A549 (cell line): ENCODE measurements around the gene TCERG1L. TPM values are rescaled to one million over a fixed set of nuclear protein-coding genes. Genes with fewer than 3 reads are reported as not detected.

Experiments
- ATAC-seq, 2 experiments: fragments of 200-7000 bp in 1 of 2; fragments of >200 bp in 1 of 2; cut with Nextera tagmentation in 1 of 2; cut with Tn5 transposase in 1 of 2; 3 replicates each; pipeline versions ENCODE4 v1.8.0 to v1.9.1; 2018 to 2020; ENCODE audit warnings: mild to moderate bottlenecking in 1 of 2, moderate library complexity in 1 of 2
- CTCF ChIA-PET: fragments of 300-600 bp; sonication (Branson Sonifier 250); formaldehyde crosslinking; extraction: SDS; loops from one replicate; lab custom pipeline; 2021; ENCODE audit warnings: antibody characterized with exemption, inconsistent platforms; lab: Yijun Ruan, JAX
- POLR2A ChIA-PET: fragments of 350-600 bp; formaldehyde crosslinking; extraction: SDS; loops from one replicate; lab custom pipeline; 2021; ENCODE audit warnings: antibody characterized with exemption, inconsistent platforms; lab: Yijun Ruan, JAX
- DNase-seq, 2 experiments: peaks; one replicate each; pipeline versions ENCODE4 v3.0.0 to v3.0.0-alpha.2; 2011 to 2016; ENCODE audit warnings: low read depth in 1 of 2, low spot score in 1 of 2
- FAIRE-seq: peaks from 2 replicates; lab custom pipeline; 2011; peaks lifted over from hg19 to GRCh38; lab: Jason Lieb, UNC
- H3K27ac ChIP-seq, 2 experiments: fragments of >200 bp; sonication (Bioruptor Twin); formaldehyde crosslinking; 3 replicates each; pipeline ENCODE4 v1.5.1; 2016 to 2017
- H3K4me1 ChIP-seq: fragments of >200 bp; sonication (Bioruptor Twin); formaldehyde crosslinking; 3 replicates; pipeline ENCODE4 v1.6.1; 2016
- H3K4me2 ChIP-seq: fragments of >200 bp; sonication (Bioruptor Twin); formaldehyde crosslinking; 3 replicates; pipeline ENCODE4 v1.6.1; 2016
- H3K4me3 ChIP-seq: fragments of >200 bp; sonication (Bioruptor Twin); formaldehyde crosslinking; 3 replicates; pipeline ENCODE4 v1.5.1; 2016
- H3K9me3 ChIP-seq: fragments of >200 bp; sonication (Bioruptor Twin); formaldehyde crosslinking; 3 replicates; pipeline ENCODE4 v1.6.1; 2016
- CBX8 ChIP-seq: fragments of 200-600 bp; sonication (generic); IDR thresholded peaks from 2 replicates; pipeline ENCODE4 v1.6.1; 2016
- CEBPB ChIP-seq, 2 experiments: fragments of >200 bp in 1 of 2; sonication (Bioruptor Twin) in 1 of 2; formaldehyde crosslinking in 1 of 2; IDR thresholded peaks; 2 replicates each; pipeline ENCODE4 v1.6.1; 2012 to 2016
- CHD4 ChIP-seq: fragments of 200-600 bp; sonication (generic); IDR thresholded peaks from 2 replicates; pipeline ENCODE4 v1.6.1; 2016; ENCODE audit warnings: antibody characterized with exemption, mild to moderate bottlenecking, borderline replicate concordance
- ESRRA ChIP-seq: fragments of 150-350 bp; IDR thresholded peaks from 2 replicates; pipeline ENCODE4 v1.6.1; 2014; ENCODE audit warnings: mild to moderate bottlenecking, low read length, borderline replicate concordance
- FOSB ChIP-seq: fragments of 250-450 bp; sonication (Bioruptor Pico); IDR thresholded peaks from 2 replicates; pipeline ENCODE4 v1.5.0; 2020; ENCODE audit warnings: mild to moderate bottlenecking, moderate library complexity
- FOSL2 ChIP-seq, 2 experiments: fragments of 450-650 bp in 1 of 2; fragments of >200 bp in 1 of 2; sonication (Bioruptor Twin) in 1 of 2; formaldehyde crosslinking; IDR thresholded peaks; 2 replicates each; pipeline versions ENCODE4 v1.5.0 to v1.6.1; 2016 to 2020; ENCODE audit warnings: mild to moderate bottlenecking in 1 of 2, moderate library complexity in 1 of 2
- FOXS1 ChIP-seq: fragments of 250-450 bp; sonication (Bioruptor Pico); IDR thresholded peaks from 2 replicates; pipeline ENCODE4 v1.5.0; 2020; ENCODE audit warnings: mild to moderate bottlenecking, moderate library complexity
- GATA3 ChIP-seq: IDR thresholded peaks from 2 replicates; pipeline ENCODE4 v1.6.1; 2012; ENCODE audit warnings: borderline replicate concordance
- HDAC2 ChIP-seq: fragments of 200-600 bp; sonication (generic); IDR thresholded peaks from 2 replicates; pipeline ENCODE4 v1.6.1; 2016
- HOXA7 ChIP-seq: fragments of 250-450 bp; sonication (Bioruptor Pico); IDR thresholded peaks from 2 replicates; pipeline ENCODE4 v1.5.0; 2020; ENCODE audit warnings: mild to moderate bottlenecking, moderate library complexity
- KDM5A ChIP-seq: fragments of 200-600 bp; sonication (generic); IDR thresholded peaks from 2 replicates; pipeline ENCODE4 v1.6.1; 2016; ENCODE audit warnings: antibody characterized with exemption, mild to moderate bottlenecking
- MAFK ChIP-seq: fragments of 450-650 bp; IDR thresholded peaks from 2 replicates; pipeline ENCODE4 v1.6.1; 2014; ENCODE audit not compliant: partially characterized antibody
- MAZ ChIP-seq: fragments of 150-350 bp; IDR thresholded peaks from 2 replicates; pipeline ENCODE4 v1.6.1; 2014; ENCODE audit warnings: antibody characterized with exemption, low read depth, low read length, borderline replicate concordance
- NFE2L2 ChIP-seq: fragments of 150-350 bp; conservative IDR thresholded peaks from 2 replicates; pipeline ENCODE4 v1.6.1; 2014; ENCODE audit warnings: low read length
- NR3C1 ChIP-seq: fragments of >200 bp; sonication (Bioruptor Twin); formaldehyde crosslinking; IDR thresholded peaks from 3 replicates; pipeline ENCODE4 v1.6.1; 2017
- PHF8 ChIP-seq: fragments of 200-600 bp; sonication (generic); IDR thresholded peaks from 2 replicates; pipeline ENCODE4 v1.6.1; 2016; ENCODE audit warnings: low read depth, mild to moderate bottlenecking, antibody characterized with exemption, moderate library complexity, borderline replicate concordance
- POLR2AphosphoS2 ChIP-seq: conservative IDR thresholded peaks from 2 replicates; pipeline ENCODE4 v1.6.1; 2012; ENCODE audit warnings: low read length, improper control_type of control experiment, inconsistent platforms
- RAD21 ChIP-seq, 2 experiments: fragments of >200 bp in 1 of 2; sonication (Bioruptor Twin) in 1 of 2; formaldehyde crosslinking in 1 of 2; IDR thresholded peaks in 1 of 2; conservative IDR thresholded peaks in 1 of 2; 2 replicates in 1 of 2; 3 replicates in 1 of 2; pipeline ENCODE4 v1.6.1; 2012 to 2018; ENCODE audit warnings: inconsistent platforms in 1 of 2
- RNF2 ChIP-seq: fragments of 200-600 bp; sonication (generic); IDR thresholded peaks from 2 replicates; pipeline ENCODE4 v1.6.1; 2016; ENCODE audit warnings: low read depth, mild to moderate bottlenecking, antibody characterized with exemption, moderate library complexity, borderline replicate concordance
- ZFP36 ChIP-seq: fragments of 450-650 bp; IDR thresholded peaks from 2 replicates; pipeline ENCODE4 v1.6.1; 2014; ENCODE audit warnings: borderline replicate concordance; ENCODE audit not compliant: partially characterized antibody
- ZSCAN20 ChIP-seq: fragments of 250-450 bp; sonication (Bioruptor Pico); IDR thresholded peaks from 2 replicates; pipeline ENCODE4 v1.8.0; 2022; ENCODE audit warnings: mild to moderate bottlenecking, moderate library complexity
- WGBS: methylation state at CpG from one replicate; pipeline ENCODE4 v1.1.6; 2017; ENCODE audit errors: missing lambda C conversion rate; 5-methylcytosine and 5-hydroxymethylcytosine counted together
- polyA plus RNA-seq, 4 experiments: library from polyadenylated mRNA; depleted of rRNA in 3 of 4; stranded (reverse); fragments of >200 nt; fragmentation: RNase III in 1 of 4; extraction: RNeasy Plus Mini Kit Qiagen cat#74134 plus additional on column Dnase treatment in 1 of 4; gene quantifications; 2 replicates in 3 of 4; 3 replicates in 1 of 4; pipeline ENCODE4 v1.2.3, GENCODE V29; 2011 to 2017
- TF ChIP-seq, protein P1 (sequence below): IDR thresholded peaks from 2 replicates; pipeline ENCODE4 v1.6.1; 2012
- TF ChIP-seq, protein P2 (sequence below): fragments of 250-450 bp; sonication (Bioruptor Pico); IDR thresholded peaks from 2 replicates; pipeline ENCODE4 v1.5.0; 2020; ENCODE audit warnings: low read depth, mild to moderate bottlenecking, moderate library complexity

The TCERG1L gene
- polyA plus RNA-seq, 2 of the 4 experiments (the other 2 are of a cell fraction) = not detected

DNA sequence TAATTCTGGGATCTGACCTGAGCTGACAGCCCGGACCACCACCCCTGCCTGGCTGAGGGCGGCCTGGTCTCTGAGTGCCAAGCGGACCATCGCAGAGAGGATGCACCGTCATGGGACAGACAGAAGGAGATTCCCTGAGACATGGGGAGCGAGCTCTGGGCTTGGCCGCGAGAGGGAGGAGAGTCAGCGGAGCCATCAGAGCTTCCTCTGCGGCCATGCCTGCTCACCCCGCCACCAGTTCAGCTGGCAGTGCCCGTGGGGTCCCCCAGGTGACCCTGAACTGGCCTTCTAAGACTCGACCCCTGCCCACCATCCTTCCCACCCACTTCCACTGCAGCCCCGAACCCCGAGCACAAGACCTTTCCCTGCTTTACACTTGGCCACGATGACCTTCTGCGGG is 152.8 kb downstream of the TCERG1L start:
- POLR2A ChIA-PET = no interaction called here
- H3K4me3 ChIP-seq = no peak overlapping the region
- DNase-seq (no peak), ATAC-seq (no peak), FAIRE-seq (no peak)
- no peaks in the 10 kb centered on the region for H3K9me3 ChIP-seq
- H3K4me2 ChIP-seq = no peak overlapping the region
- no peak overlapping the region for H3K27ac ChIP-seq
- 37% methylated on average over 16 of the region's 17 CpGs for WGBS
- no peaks in the 10 kb centered on the region for H3K4me1 ChIP-seq
- TF ChIP-seq ZSCAN20 (no peak), ZFP36 (no peak), RNF2 (no peak), KDM5A (no peak), CHD4 (no peak), HDAC2 (no peak), HOXA7 (CRISPR knock-in tag) (no peak), NR3C1 (no peak), MAFK (no peak), MAZ (no peak), CBX8 (no peak), GATA3 (no peak), RAD21 (conservative IDR thresholded peaks at IDR 0.05 in 1 of 2, IDR thresholded peaks at IDR 0.05 in 1 of 2) (no peak)
- TF ChIP-seq, protein P1, sequence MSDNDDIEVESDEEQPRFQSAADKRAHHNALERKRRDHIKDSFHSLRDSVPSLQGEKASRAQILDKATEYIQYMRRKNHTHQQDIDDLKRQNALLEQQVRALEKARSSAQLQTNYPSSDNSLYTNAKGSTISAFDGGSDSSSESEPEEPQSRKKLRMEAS = no peak
- CTCF ChIA-PET = no interaction called here

DNA sequence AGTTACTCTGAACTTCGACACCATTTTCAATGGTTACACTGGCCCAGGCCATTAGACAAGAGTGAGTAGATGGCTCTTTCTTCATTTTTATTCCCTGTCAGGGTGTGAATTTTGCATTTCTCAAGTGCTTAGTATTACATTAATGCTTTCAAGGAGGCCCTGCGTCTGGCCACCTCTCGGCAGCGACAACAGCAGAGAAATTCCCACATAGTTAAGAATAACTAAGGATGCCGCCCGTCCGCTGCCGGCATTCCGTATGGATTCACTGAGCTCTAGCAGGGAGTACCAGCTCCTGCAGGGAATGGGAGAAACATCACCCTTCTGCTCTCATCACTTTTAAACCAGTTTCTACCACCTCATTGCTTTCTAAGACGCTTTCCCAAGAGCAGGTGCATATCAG is 153.6 kb downstream of the TCERG1L start:
- no peak overlapping the region for H3K27ac ChIP-seq
- no peaks in the 10 kb centered on the region for H3K4me1 ChIP-seq
- POLR2A ChIA-PET = no interaction called here
- WGBS = 61% methylated on average over 10 of the region's 10 CpGs
- no peak for DNase-seq
- no peak for ATAC-seq
- no peaks in the 10 kb centered on the region for H3K9me3 ChIP-seq
- no peak for TF ChIP-seq RAD21 (conservative IDR thresholded peaks at IDR 0.05 in 1 of 2, IDR thresholded peaks at IDR 0.05 in 1 of 2)
- CTCF ChIA-PET = no interaction called here
- no peak for FAIRE-seq
- no peak overlapping the region for H3K4me3 ChIP-seq
- H3K4me2 ChIP-seq = no peak overlapping the region

DNA sequence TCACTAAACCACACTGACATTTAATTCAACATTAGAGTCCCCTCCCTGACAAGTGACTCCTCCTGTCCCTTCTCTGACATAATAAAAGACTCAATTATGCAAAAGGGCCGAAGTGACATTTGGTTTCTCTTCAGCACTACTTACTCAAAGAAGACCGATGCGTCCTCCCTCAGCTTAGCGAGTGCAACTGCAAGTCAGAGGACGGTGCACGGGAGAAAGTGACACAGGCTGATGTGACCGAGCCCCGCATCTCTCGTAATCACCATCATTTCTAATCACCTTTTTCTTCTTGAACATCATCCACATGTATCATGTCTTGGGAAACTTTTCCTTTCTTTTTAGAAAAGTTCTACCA is 155.7 kb downstream of the TCERG1L start:
- no peak overlapping the region for H3K27ac ChIP-seq
- FAIRE-seq (no peak), DNase-seq (no peak), ATAC-seq (no peak)
- H3K4me3 ChIP-seq = no peak overlapping the region
- 53% methylated on average over 9 of the region's 9 CpGs for WGBS
- no peaks in the 10 kb centered on the region for H3K9me3 ChIP-seq
- TF ChIP-seq, protein P2, sequence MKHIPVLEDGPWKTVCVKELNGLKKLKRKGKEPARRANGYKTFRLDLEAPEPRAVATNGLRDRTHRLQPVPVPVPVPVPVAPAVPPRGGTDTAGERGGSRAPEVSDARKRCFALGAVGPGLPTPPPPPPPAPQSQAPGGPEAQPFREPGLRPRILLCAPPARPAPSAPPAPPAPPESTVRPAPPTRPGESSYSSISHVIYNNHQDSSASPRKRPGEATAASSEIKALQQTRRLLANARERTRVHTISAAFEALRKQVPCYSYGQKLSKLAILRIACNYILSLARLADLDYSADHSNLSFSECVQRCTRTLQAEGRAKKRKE (CRISPR knock-in tag) = no peak
- no peak for TF ChIP-seq FOXS1 (CRISPR knock-in tag)
- TF ChIP-seq KDM5A = no peak
- no peak for TF ChIP-seq PHF8
- TF ChIP-seq FOSB (CRISPR knock-in tag) = no peak
- TF ChIP-seq ESRRA = no peak
- no peak for TF ChIP-seq NR3C1
- no peak for TF ChIP-seq NFE2L2
- TF ChIP-seq HOXA7 (CRISPR knock-in tag) = no peak
- TF ChIP-seq POLR2AphosphoS2 = no peak
- no peak for TF ChIP-seq CEBPB (IDR thresholded peaks at IDR 0.05)
- TF ChIP-seq RNF2 = no peak
- TF ChIP-seq FOSL2 (IDR thresholded peaks at IDR 0.05) = no peak
- TF ChIP-seq FOSL2 (CRISPR knock-in tag; IDR thresholded peaks at IDR 0.05) = no peak
- H3K4me2 ChIP-seq = no peak overlapping the region
- ChIA-PET CTCF (no interaction called here), POLR2A (no interaction called here)
- H3K4me1 ChIP-seq = no peaks in the 10 kb centered on the region
